Fibroblast of lung (primary cell): Measurements from ENCODE around the gene OARD1. TPM values are rescaled to one million over a fixed set of nuclear protein-coding genes. Genes with fewer than 3 reads are reported as not detected.

Experiments
- DNase-seq, 2 donors: peaks; one replicate each; pipeline versions ENCODE4 v3.0.0 to v3.0.0-alpha.2; 2010; ENCODE audit warnings: low read depth in 2 of 2
- H2AFZ ChIP-seq: 2 replicates; pipeline ENCODE4 v1.5.1; 2012; ENCODE audit warnings: low read length, control low read depth, inconsistent platforms
- H3K27ac ChIP-seq: 2 replicates; pipeline ENCODE4 v1.5.1; 2011; ENCODE audit warnings: low read length, control low read depth; ENCODE audit not compliant: insufficient read depth
- H3K27me3 ChIP-seq: 2 replicates; pipeline ENCODE4 v1.5.1; 2011; ENCODE audit warnings: mild to moderate bottlenecking, low read length; ENCODE audit not compliant: control insufficient read depth, insufficient read depth
- H3K36me3 ChIP-seq: 2 replicates; pipeline ENCODE4 v1.5.1; 2011; ENCODE audit warnings: low read length; ENCODE audit not compliant: control insufficient read depth, insufficient read depth
- H3K4me1 ChIP-seq: 2 replicates; pipeline ENCODE4 v1.5.1; 2011; ENCODE audit warnings: low read length; ENCODE audit not compliant: control insufficient read depth, insufficient read depth; ENCODE audit errors: extremely low read depth
- H3K4me2 ChIP-seq: 2 replicates; pipeline ENCODE4 v1.5.1; 2011; ENCODE audit warnings: low read length, control low read depth; ENCODE audit not compliant: insufficient read depth; ENCODE audit errors: extremely low read depth
- H3K4me3 ChIP-seq, 4 experiments: fragments of 200-600 bp in 1 of 4; sonication (generic) in 1 of 4; replicated peaks in 1 of 4; 2 replicates each; pipeline ENCODE4 v1.5.1; 2011 to 2016; ENCODE audit warnings: low read length in 4 of 4, low read depth in 3 of 4, mild to moderate bottlenecking in 3 of 4, control low read depth in 2 of 4, inconsistent platforms in 1 of 4, mixed read lengths in 1 of 4; ENCODE audit not compliant: insufficient read depth in 1 of 4; ENCODE audit errors: control extremely low read depth in 1 of 4
- H3K79me2 ChIP-seq: 2 replicates; pipeline ENCODE4 v1.5.1; 2012; ENCODE audit warnings: mild to moderate bottlenecking, low read length, inconsistent platforms; ENCODE audit not compliant: control insufficient read depth, insufficient read depth
- H3K9ac ChIP-seq: 2 replicates; pipeline ENCODE4 v1.5.1; 2011; ENCODE audit warnings: mild to moderate bottlenecking, low read length, control low read depth; ENCODE audit not compliant: insufficient read depth
- H3K9me3 ChIP-seq: 2 replicates; pipeline ENCODE4 v1.5.1; 2012; ENCODE audit warnings: low read depth, low read length; ENCODE audit not compliant: control insufficient read depth, insufficient read depth
- H4K20me1 ChIP-seq: 2 replicates; pipeline ENCODE4 v1.5.1; 2011; ENCODE audit warnings: low read length; ENCODE audit not compliant: control insufficient read depth, insufficient read depth; ENCODE audit errors: extremely low read depth
- CTCF ChIP-seq, 2 donors: IDR thresholded peaks in 1 of 2; conservative IDR thresholded peaks in 1 of 2; 1 replicate in 1 of 2; 2 replicates in 1 of 2; pipeline ENCODE4 v1.5.1; 2011 to 2012; ENCODE audit warnings: low read length in 2 of 2, control low read depth in 1 of 2, inconsistent platforms in 1 of 2, low read depth in 1 of 2, mild to moderate bottlenecking in 1 of 2
- EZH2 ChIP-seq: IDR thresholded peaks from 2 replicates; pipeline ENCODE4 v1.5.1; 2012; ENCODE audit warnings: low read length, control low read depth, mild to moderate bottlenecking; ENCODE audit errors: missing control alignments
- polyA plus RNA-seq, 2 donors: library from polyadenylated mRNA; depleted of rRNA in 1 of 2; stranded (reverse) in 1 of 2; unstranded in 1 of 2; fragments of >200 nt; gene quantifications; 2 replicates each; pipeline ENCODE4 v1.2.1, GENCODE V29; 2011 to 2012; ENCODE audit warnings: missing spikeins in 1 of 2
- total RNA-seq: library from RNA; depleted of rRNA; stranded (reverse); fragments of >200 nt; gene quantifications from 2 replicates; pipeline ENCODE4 v1.2.1, GENCODE V29; 2014

The OARD1 gene
- total and polyA plus RNA-seq, 2 donors (not counting 1 experiment from before 2014, with no cell fraction given): 9.8 to 12.4 TPM

- no peak for TF ChIP-seq EZH2
- TF ChIP-seq CTCF (conservative IDR thresholded peaks at IDR 0.05 in 1 of 2, IDR thresholded peaks at IDR 0.05 in 1 of 2; ENCODE audit: low read depth in 1 of 2, low read length in 2 of 2): no peak
- Histone ChIP-seq H3K36me3 (no peaks in the 10 kb centered on the region), H3K4me2 (no peak overlapping the region), H2AFZ (no peak overlapping the region), H3K9me3 (no peaks in the 10 kb centered on the region), H3K27ac (no peak overlapping the region), H4K20me1 (no peaks in the 10 kb centered on the region), H3K4me1 (no peaks in the 10 kb centered on the region), H3K9ac (no peak overlapping the region), H3K79me2 (no peaks in the 10 kb centered on the region), H3K27me3 (no peaks in the 10 kb centered on the region), H3K4me3 (no peak overlapping the region)
- peak in 1 of 2 donors; percentile 39 for DNase-seq
These were observed 31.8 kb downstream of the OARD1 start for GRCh38 chr6:41040101-41040939.

DNA sequence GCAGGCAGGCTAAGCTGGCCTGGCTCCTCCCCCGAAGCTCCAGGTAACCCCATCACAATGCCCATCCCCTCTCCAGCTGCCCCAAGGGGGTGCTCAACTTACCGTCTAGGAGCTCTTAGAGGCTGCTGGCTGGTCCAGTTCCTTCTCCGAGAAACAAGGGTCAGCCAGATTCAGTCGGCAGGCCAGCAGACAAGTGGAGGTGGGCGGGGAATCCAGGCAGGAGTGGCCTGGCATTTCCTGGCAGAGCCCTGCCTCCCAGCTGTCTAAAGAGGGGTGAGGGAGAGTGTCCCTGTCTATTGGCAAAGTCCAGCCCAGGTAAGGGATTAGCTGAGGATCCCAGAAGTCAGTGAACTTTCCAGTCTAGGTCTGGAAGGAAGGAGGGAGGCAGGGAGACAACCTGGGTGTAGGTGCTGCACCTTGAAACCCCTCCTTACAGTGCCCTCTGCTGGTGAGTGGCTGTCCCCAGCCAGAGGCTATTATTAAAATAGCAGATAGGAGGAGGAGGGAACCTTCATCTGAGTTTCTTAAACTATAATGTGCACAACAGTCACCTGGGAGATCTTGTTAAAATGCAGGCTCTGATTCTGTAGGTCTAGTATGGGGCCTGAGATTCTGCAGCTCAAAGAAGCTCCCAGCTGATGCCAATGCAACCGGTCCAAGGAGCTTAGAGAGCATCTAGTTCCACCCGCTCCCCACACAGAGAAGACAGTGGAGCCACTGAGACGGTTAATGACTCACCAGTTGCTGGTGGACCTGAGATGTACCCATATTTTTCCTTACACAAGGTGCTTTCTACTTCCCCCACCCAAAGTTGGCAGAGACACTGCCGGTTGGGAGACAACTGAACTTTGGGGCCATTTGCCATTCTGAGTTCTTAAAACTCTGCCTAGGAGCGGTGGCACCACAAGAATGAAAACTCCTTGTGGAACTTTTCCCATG lies 32.8 kb downstream of the OARD1 start, which contains the start of gene UNC5CL:
Gene UNC5CL, minus strand, starts transcription at position 162 of the 939 bp plus-strand sequence. CDS start 4,147 bp downstream, outside the sequence.
- Histone ChIP-seq H3K9ac (no peak within 1 kb of the TSS), H2AFZ (no peak within 1 kb of the TSS), H3K27me3 (no peaks in the 10 kb centered on the region), H3K4me3 (no peak within 1 kb of the TSS), H3K4me1 (no peaks in the 10 kb centered on the region), H3K27ac (no peak within 1 kb of the TSS), H4K20me1 (no peaks in the 10 kb centered on the region), H3K4me2 (no peak within 1 kb of the TSS), H3K36me3 (no peaks in the 10 kb centered on the region), H3K79me2 (no peaks in the 10 kb centered on the region), H3K9me3 (no peaks in the 10 kb centered on the region)
- DNase-seq: peak in 1 of 2 donors; percentile 15
- peak; percentile 57 to 75 for TF ChIP-seq CTCF (conservative IDR thresholded peaks at IDR 0.05 in 1 of 2, IDR thresholded peaks at IDR 0.05 in 1 of 2; ENCODE audit: low read depth in 1 of 2, low read length in 2 of 2)
- TF ChIP-seq EZH2: no peak

DNA sequence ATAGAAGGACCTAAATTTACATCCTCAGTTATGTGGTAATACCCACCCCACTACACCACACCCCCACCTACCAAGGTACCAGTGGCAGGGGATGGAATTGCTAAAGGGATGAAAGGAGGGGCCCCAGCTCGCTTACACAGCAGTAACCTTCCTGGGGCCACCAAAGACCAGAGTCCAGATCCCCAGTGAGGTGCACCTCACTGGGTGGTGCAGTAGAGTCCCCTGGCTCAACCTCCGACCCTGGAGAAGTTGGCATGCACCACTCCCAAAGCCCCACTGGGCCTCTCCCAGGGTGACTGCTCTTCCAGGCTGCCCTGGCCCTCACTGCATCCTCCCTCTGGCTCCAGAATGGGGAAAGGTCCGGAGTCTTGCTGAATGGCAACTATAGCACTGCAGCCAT lies 34.0 kb downstream of the OARD1 start:
- H3K9ac ChIP-seq: no peak overlapping the region
- H3K9me3 ChIP-seq: no peaks in the 10 kb centered on the region
- TF ChIP-seq EZH2: no peak
- no peak for TF ChIP-seq CTCF (conservative IDR thresholded peaks at IDR 0.05 in 1 of 2, IDR thresholded peaks at IDR 0.05 in 1 of 2; ENCODE audit: low read depth in 1 of 2, low read length in 2 of 2)
- H3K36me3 ChIP-seq: no peaks in the 10 kb centered on the region
- no peaks in the 10 kb centered on the region for H3K4me1 ChIP-seq
- H3K4me2 ChIP-seq: no peak overlapping the region
- DNase-seq: no peak
- no peak overlapping the region for H3K4me3 ChIP-seq
- no peaks in the 10 kb centered on the region for H3K79me2 ChIP-seq
- H3K27ac ChIP-seq: no peak overlapping the region
- H3K27me3 ChIP-seq: no peaks in the 10 kb centered on the region
- no peak overlapping the region for H2AFZ ChIP-seq
- H4K20me1 ChIP-seq: no peaks in the 10 kb centered on the region
